Liver (tissue), 9 donors: Measurements from ENCODE around the gene PARVB. TPM values are rescaled to one million over a fixed set of nuclear protein-coding genes. Genes with fewer than 3 reads are reported as not detected.

ENCODE experiments used
- DNase-seq: peaks from one replicate; pipeline ENCODE4 v3.0.0-alpha.2; 2017; ENCODE audit warnings: low spot score
- H3K27ac ChIP-seq, 2 donors: one replicate each; pipeline ENCODE4 v1.7.0; 2013; ENCODE audit warnings: inconsistent platforms in 2 of 2, low read length in 2 of 2, control low read depth in 1 of 2, low read depth in 1 of 2, mild to moderate bottlenecking in 1 of 2
- H3K27me3 ChIP-seq, 4 donors: one replicate each; pipeline versions ENCODE4 v1.6.1 to v1.7.0; 2013; ENCODE audit warnings: low read length in 3 of 4, inconsistent platforms in 1 of 4, mild to moderate bottlenecking in 1 of 4, moderate library complexity in 1 of 4; ENCODE audit not compliant: control insufficient read depth in 4 of 4, insufficient read depth in 4 of 4
- H3K36me3 ChIP-seq, 4 donors: one replicate each; pipeline versions ENCODE4 v1.6.1 to v1.7.0; 2013; ENCODE audit warnings: low read length in 3 of 4, mild to moderate bottlenecking in 3 of 4, low read depth in 1 of 4, moderate library complexity in 1 of 4; ENCODE audit not compliant: control insufficient read depth in 4 of 4, insufficient read depth in 3 of 4
- H3K4me1 ChIP-seq, 4 donors: one replicate each; pipeline versions ENCODE4 v1.6.1 to v1.7.0; 2013; ENCODE audit warnings: low read length in 3 of 4, mild to moderate bottlenecking in 3 of 4, moderate library complexity in 1 of 4; ENCODE audit not compliant: control insufficient read depth in 4 of 4, insufficient read depth in 4 of 4
- H3K4me3 ChIP-seq, 3 donors: one replicate each; pipeline versions ENCODE4 v1.6.1 to v1.7.0; 2013; ENCODE audit warnings: low read length in 3 of 3, control low read depth in 1 of 3, low read depth in 1 of 3, mild to moderate bottlenecking in 1 of 3
- H3K9ac ChIP-seq, 2 donors: one replicate each; pipeline ENCODE4 v1.7.0; 2013; ENCODE audit warnings: low read length in 2 of 2, mild to moderate bottlenecking in 2 of 2, moderate library complexity in 2 of 2, control low read depth in 1 of 2, low read depth in 1 of 2
- H3K9me3 ChIP-seq, 4 donors: one replicate each; pipeline versions ENCODE4 v1.6.1 to v1.7.0; 2013; ENCODE audit warnings: low read length in 3 of 4; ENCODE audit not compliant: control insufficient read depth in 4 of 4
- ATF3 ChIP-seq: IDR thresholded peaks from 2 replicates; pipeline ENCODE4 v1.6.1; 2016; ENCODE audit warnings: antibody characterized with exemption
- CTCF ChIP-seq: fragments of 150-350 bp; IDR thresholded peaks from 2 replicates; pipeline ENCODE4 v1.5.1; 2017; ENCODE audit warnings: improper control_type of control experiment, low read depth, low read length; ENCODE audit not compliant: missing input control
- EGR1 ChIP-seq, 2 donors: IDR thresholded peaks; 2 replicates each; pipeline ENCODE4 v1.6.1; 2016 to 2018; ENCODE audit warnings: antibody characterized with exemption in 2 of 2, low read depth in 2 of 2
- FOXA1 ChIP-seq: IDR thresholded peaks from 2 replicates; pipeline ENCODE4 v1.6.1; 2016; ENCODE audit warnings: antibody characterized with exemption
- FOXA2 ChIP-seq: IDR thresholded peaks from 2 replicates; pipeline ENCODE4 v1.6.1; 2016; ENCODE audit warnings: antibody characterized with exemption
- GABPA ChIP-seq, 2 donors: IDR thresholded peaks in 1 of 2; conservative IDR thresholded peaks in 1 of 2; 2 replicates each; pipeline ENCODE4 v1.6.1; 2016; ENCODE audit warnings: antibody characterized with exemption in 2 of 2, mild to moderate bottlenecking in 1 of 2, moderate library complexity in 1 of 2
- HNF4A ChIP-seq, 2 donors: conservative IDR thresholded peaks; 2 replicates each; pipeline ENCODE4 v1.6.1; 2016; ENCODE audit warnings: antibody characterized with exemption in 2 of 2, mild to moderate bottlenecking in 2 of 2
- HNF4G ChIP-seq: IDR thresholded peaks from 2 replicates; pipeline ENCODE4 v1.6.1; 2016; ENCODE audit warnings: antibody characterized with exemption
- JUND ChIP-seq, 2 donors: IDR thresholded peaks; 2 replicates each; pipeline ENCODE4 v1.6.1; 2016; ENCODE audit warnings: antibody characterized with exemption in 2 of 2
- MAX ChIP-seq: IDR thresholded peaks from 2 replicates; pipeline ENCODE4 v1.6.1; 2016; ENCODE audit warnings: antibody characterized with exemption
- NR2F2 ChIP-seq: IDR thresholded peaks from 2 replicates; pipeline ENCODE4 v1.6.1; 2016; ENCODE audit warnings: antibody characterized with exemption
- RAD21 ChIP-seq, 2 donors: IDR thresholded peaks; 2 replicates each; pipeline ENCODE4 v1.6.1; 2016; ENCODE audit warnings: antibody characterized with exemption in 2 of 2, mild to moderate bottlenecking in 2 of 2
- REST ChIP-seq: IDR thresholded peaks from 2 replicates; pipeline ENCODE4 v1.6.1; 2016; ENCODE audit warnings: antibody characterized with exemption, mild to moderate bottlenecking
- RXRA ChIP-seq, 2 donors: IDR thresholded peaks; 2 replicates each; pipeline ENCODE4 v1.6.1; 2017 to 2018; ENCODE audit warnings: antibody characterized with exemption in 2 of 2, mild to moderate bottlenecking in 1 of 2
- TAF1 ChIP-seq: conservative IDR thresholded peaks from 2 replicates; pipeline ENCODE4 v1.6.1; 2016; ENCODE audit warnings: antibody characterized with exemption, mild to moderate bottlenecking
- YY1 ChIP-seq: IDR thresholded peaks from 2 replicates; pipeline ENCODE4 v1.6.1; 2016; ENCODE audit warnings: antibody characterized with exemption, mild to moderate bottlenecking
- ZBTB33 ChIP-seq: IDR thresholded peaks from 2 replicates; pipeline ENCODE4 v1.6.1; 2016; ENCODE audit warnings: antibody characterized with exemption
- WGBS: extraction: QIAGEN DNeasy Blood & Tissue Kit; methylation state at CpG from one replicate; pipeline ENCODE4 v1.1.7; 2013; 5-methylcytosine and 5-hydroxymethylcytosine counted together
- polyA plus RNA-seq, 2 donors: library from polyadenylated mRNA; stranded (reverse) in 1 of 2; unstranded in 1 of 2; fragments of 200-250 nt in 1 of 2; fragments of >200 nt in 1 of 2; fragmentation: Nextera tagmentation in 1 of 2; extraction: Ambion mirVana in 1 of 2; gene quantifications; one replicate each; pipeline versions ENCODE4 v1.2.1 to v1.2.3, GENCODE V29; 2013 to 2015
- total RNA-seq, 2 donors: library from RNA; depleted of rRNA; stranded (reverse); fragments of >200 nt; gene quantifications; one replicate each; pipeline ENCODE4 v1.2.3, GENCODE V29; 2014
- donor health status: healthy.
- donor health status: healthy.
- donor health status: healthy.
- donor health status: healthy.
- donor health status: healthy.

PARVB gene
- total and polyA plus RNA-seq, 4 donors = 3.2 to 55.5 (median 17.7) TPM

- 92% methylated on average over 13 of the region's 13 CpGs for WGBS
- Histone ChIP-seq H3K27ac (no peak overlapping the region), H3K27me3 (no peaks in the 10 kb centered on the region), H3K9me3 (no peaks in the 10 kb centered on the region), H3K4me3 (no peak overlapping the region), H3K9ac (no peak overlapping the region), H3K36me3 (peaks cover 0 to under 1% (median 0%) of the 10 kb centered on the region in 4 donors), H3K4me1 (no peaks in the 10 kb centered on the region)
- TF ChIP-seq ATF3 (no peak), MAX (no peak), GABPA (IDR thresholded peaks at IDR 0.05 in 1 of 2, conservative IDR thresholded peaks at IDR 0.05 in 1 of 2) (no peak), JUND (IDR thresholded peaks at IDR 0.05) (no peak), NR2F2 (no peak), TAF1 (no peak), RAD21 (IDR thresholded peaks at IDR 0.05) (no peak), HNF4G (no peak), FOXA1 (no peak), YY1 (no peak), CTCF (no peak), HNF4A (conservative IDR thresholded peaks at IDR 0.05) (no peak), FOXA2 (no peak), RXRA (IDR thresholded peaks at IDR 0.05) (no peak), ZBTB33 (no peak), REST (no peak), EGR1 (IDR thresholded peaks at IDR 0.05; ENCODE audit: low read depth in 2 of 2) (no peak)
- DNase-seq = no peak
Observed at GRCh38 chr22:44162960-44163359, 138.9 kb downstream of the PARVB start.

- WGBS = 90% methylated on average over 18 of the region's 18 CpGs
- Histone ChIP-seq H3K36me3 (no peaks in the 10 kb centered on the region), H3K27ac (no peak overlapping the region), H3K4me3 (no peak overlapping the region), H3K27me3 (no peaks in the 10 kb centered on the region), H3K9me3 (no peaks in the 10 kb centered on the region), H3K4me1 (no peaks in the 10 kb centered on the region), H3K9ac (no peak overlapping the region)
- no peak for DNase-seq
- TF ChIP-seq FOXA2 (no peak), ZBTB33 (no peak), REST (no peak)
Observed at GRCh38 chr22:44163536-44163935, 139.4 kb downstream of the PARVB start.
